Eye (tissue), 1 donor: ENCODE data around the gene MPZL1.
A peak's percentile ranks its signal among the peaks of the same experiment; 100 is the strongest.

Experiments
- DNase-seq: peaks from one replicate; pipeline ENCODE4 v3.0.0-alpha.2; 2015

MPZL1 gene

GRCh38 chr1:167752219-167752985 is 30.6 kb downstream of the MPZL1 start:
- no peak for DNase-seq

- peak; percentile 35 for DNase-seq
These were observed 33.9 kb downstream of the MPZL1 start for GRCh38 chr1:167755654-167756053.

GRCh38 chr1:167756730-167757405 is 35.1 kb downstream of the MPZL1 start:
- DNase-seq, result no peak

GRCh38 chr1:167757433-167758309 is 35.9 kb downstream of the MPZL1 start:
- DNase-seq, result no peak

- DNase-seq, result no peak
These were observed 39.6 kb downstream of the MPZL1 start for GRCh38 chr1:167761400-167761799.

- no peak for DNase-seq
These were observed 40.4 kb downstream of the MPZL1 start for GRCh38 chr1:167762061-167762746.

GRCh38 chr1:167763525-167764220 is 41.9 kb downstream of the MPZL1 start:
- DNase-seq, result no peak

- DNase-seq, result no peak
These were observed 42.9 kb downstream of the MPZL1 start for GRCh38 chr1:167764458-167765330.

GRCh38 chr1:167765496-167765895 is 43.7 kb downstream of the MPZL1 start:
- no peak for DNase-seq

- DNase-seq, result no peak
These were observed 44.8 kb downstream of the MPZL1 start for GRCh38 chr1:167766538-167766937.

- no peak for DNase-seq
These were observed 46.0 kb downstream of the MPZL1 start for GRCh38 chr1:167767761-167768160.

GRCh38 chr1:167770127-167770526 is 48.3 kb downstream of the MPZL1 start:
- no peak for DNase-seq

GRCh38 chr1:167772436-167772835 is 50.7 kb downstream of the MPZL1 start:
- DNase-seq, result no peak

GRCh38 chr1:167773516-167773915 is 51.7 kb downstream of the MPZL1 start:
- DNase-seq, result no peak

GRCh38 chr1:167774710-167775109 is 52.9 kb downstream of the MPZL1 start:
- no peak for DNase-seq

- no peak for DNase-seq
These were observed 53.4 kb downstream of the MPZL1 start for GRCh38 chr1:167775178-167775577.

- no peak for DNase-seq
These were observed 54.4 kb downstream of the MPZL1 start for GRCh38 chr1:167776151-167776550.

- no peak for DNase-seq
These were observed 55.0 kb downstream of the MPZL1 start for GRCh38 chr1:167776616-167777268.

- no peak for DNase-seq
These were observed 55.5 kb downstream of the MPZL1 start for GRCh38 chr1:167777269-167777650.

- no peak for DNase-seq
These were observed 59.8 kb downstream of the MPZL1 start for GRCh38 chr1:167781558-167781957.

- no peak for DNase-seq
These were observed 61.2 kb downstream of the MPZL1 start for GRCh38 chr1:167782946-167783345.
